Measurements from ENCODE around the gene PHOX2A.

Gene PHOX2A

DNA sequence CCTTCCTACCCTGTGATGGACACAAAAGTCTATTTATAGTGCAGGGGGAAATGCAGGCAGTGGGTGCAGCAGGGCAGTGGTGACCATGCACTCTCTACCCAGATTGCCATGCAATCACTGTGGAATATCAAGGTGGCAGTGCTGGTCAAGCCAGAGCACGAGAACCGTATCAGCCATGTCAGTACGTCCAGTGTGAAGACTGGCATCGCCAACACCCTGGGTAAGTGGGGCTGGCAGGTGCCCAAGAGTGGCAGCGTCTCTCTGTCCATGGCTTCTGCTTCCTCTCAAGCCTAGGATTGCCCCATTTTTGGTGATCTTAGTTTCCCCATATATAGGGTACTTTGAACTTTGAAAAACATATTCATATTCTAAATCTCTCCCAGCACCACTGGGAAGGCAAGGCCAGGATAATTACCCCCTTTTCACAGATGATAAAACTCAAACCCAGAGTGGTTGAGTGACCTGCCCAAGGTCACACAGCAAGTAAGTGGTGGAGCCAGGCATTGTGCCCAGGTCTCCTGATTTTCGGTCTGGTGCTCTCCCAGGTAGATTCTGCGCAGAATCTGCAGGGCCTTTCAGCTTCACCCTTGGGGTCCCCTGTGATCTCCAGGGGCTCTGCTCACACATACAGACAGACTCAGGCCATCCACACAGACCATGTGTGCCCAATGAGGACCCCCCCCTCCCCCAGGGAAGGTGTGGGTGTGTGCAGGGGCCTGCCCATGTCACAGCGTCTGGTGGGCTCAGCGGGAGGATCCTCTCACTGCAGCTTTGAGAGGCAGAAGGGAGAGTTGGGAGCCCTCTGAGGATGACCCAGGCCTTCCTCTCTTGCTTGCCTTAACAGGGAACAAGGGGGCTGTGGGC lies 12.3 kb downstream of the PHOX2A start:
- TF ChIP-seq POLR2AphosphoS5 (IDR thresholded peaks at IDR 0.05; ENCODE audit: low read depth, low read length) (no peak), SIN3A (IDR thresholded peaks at IDR 0.05; ENCODE audit: borderline replicate concordance, insufficient read depth, low read length) (no peak), FOXP2 (optimal IDR thresholded peaks at IDR 0.05; ENCODE audit: borderline replicate concordance, extremely low read depth, extremely low read length, insufficient read depth) (no peak), TAF1 (IDR thresholded peaks at IDR 0.05; ENCODE audit: borderline replicate concordance, insufficient read depth, low read length) (no peak)
- TF ChIP-seq, protein P1, sequence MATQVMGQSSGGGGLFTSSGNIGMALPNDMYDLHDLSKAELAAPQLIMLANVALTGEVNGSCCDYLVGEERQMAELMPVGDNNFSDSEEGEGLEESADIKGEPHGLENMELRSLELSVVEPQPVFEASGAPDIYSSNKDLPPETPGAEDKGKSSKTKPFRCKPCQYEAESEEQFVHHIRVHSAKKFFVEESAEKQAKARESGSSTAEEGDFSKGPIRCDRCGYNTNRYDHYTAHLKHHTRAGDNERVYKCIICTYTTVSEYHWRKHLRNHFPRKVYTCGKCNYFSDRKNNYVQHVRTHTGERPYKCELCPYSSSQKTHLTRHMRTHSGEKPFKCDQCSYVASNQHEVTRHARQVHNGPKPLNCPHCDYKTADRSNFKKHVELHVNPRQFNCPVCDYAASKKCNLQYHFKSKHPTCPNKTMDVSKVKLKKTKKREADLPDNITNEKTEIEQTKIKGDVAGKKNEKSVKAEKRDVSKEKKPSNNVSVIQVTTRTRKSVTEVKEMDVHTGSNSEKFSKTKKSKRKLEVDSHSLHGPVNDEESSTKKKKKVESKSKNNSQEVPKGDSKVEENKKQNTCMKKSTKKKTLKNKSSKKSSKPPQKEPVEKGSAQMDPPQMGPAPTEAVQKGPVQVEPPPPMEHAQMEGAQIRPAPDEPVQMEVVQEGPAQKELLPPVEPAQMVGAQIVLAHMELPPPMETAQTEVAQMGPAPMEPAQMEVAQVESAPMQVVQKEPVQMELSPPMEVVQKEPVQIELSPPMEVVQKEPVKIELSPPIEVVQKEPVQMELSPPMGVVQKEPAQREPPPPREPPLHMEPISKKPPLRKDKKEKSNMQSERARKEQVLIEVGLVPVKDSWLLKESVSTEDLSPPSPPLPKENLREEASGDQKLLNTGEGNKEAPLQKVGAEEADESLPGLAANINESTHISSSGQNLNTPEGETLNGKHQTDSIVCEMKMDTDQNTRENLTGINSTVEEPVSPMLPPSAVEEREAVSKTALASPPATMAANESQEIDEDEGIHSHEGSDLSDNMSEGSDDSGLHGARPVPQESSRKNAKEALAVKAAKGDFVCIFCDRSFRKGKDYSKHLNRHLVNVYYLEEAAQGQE (IDR thresholded peaks at IDR 0.05; ENCODE audit: insufficient read depth in 1 of 2, low read depth in 2 of 2, low read length in 2 of 2): no peak

DNA sequence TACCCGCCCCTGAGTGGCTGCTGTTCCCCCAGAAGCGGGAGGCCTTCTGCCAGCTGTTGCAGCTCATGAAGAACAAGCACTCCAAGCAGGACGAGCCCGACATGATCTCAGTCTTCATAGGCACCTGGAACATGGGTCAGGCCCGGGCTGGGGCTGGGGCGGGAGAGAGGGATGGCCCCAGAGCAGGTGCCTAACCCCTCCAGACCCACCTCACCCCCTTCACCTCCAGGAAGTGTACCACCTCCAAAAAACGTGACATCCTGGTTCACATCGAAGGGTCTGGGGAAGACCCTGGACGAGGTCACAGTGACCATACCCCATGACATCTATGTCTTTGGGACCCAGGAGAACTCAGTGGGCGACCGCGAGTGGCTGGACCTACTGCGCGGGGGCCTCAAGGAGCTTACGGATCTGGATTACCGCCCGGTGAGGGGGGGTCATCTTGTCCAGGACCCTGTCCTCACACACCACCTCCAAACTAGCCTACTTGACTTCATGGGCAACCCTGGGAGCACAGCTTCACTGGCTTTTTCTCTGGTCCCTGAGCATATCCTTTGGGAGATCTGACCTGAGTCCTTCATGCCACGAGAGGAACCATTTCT lies 13.1 kb downstream of the PHOX2A start:
- TF ChIP-seq POLR2AphosphoS5 (IDR thresholded peaks at IDR 0.05; ENCODE audit: low read depth, low read length): no peak

DNA sequence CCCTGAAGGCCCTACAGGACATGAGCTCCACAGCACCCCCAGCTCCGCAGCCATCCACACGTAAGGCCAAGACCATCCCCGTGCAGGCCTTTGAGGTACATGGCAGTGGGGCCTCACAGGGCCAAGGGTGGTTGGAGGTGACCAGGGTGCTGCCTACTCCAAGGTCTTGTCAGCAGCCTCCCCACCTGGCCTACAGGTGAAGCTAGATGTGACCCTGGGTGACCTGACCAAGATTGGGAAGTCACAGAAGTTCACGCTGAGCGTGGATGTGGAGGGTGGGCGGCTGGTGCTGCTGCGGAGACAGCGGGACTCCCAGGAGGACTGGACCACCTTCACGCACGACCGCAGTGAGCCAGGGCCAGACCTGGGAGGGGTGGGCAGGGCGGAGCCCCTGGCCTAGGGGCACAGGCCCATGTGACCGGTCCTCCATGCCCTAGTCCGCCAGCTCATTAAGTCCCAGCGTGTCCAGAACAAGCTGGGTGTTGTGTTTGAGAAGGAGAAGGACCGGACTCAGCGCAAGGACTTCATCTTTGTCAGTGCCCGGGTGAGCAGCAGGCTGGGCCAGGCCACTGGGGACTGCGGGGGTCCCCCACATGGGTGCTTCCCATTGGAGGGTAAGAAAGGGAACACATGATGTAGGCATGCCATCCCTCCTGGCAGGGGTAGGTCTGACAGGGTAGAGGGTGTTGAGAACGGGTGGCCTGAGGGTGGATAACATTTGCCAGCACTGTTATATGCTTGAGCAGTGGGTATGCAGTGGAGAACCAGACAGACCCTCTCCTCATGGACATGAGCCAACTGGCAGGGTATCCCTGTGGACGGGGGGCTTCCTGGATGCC lies 13.8 kb downstream of the PHOX2A start:
- TF ChIP-seq FOXP2 (optimal IDR thresholded peaks at IDR 0.05; ENCODE audit: borderline replicate concordance, extremely low read depth, extremely low read length, insufficient read depth): no peak
- TF ChIP-seq TAF1 (IDR thresholded peaks at IDR 0.05; ENCODE audit: borderline replicate concordance, insufficient read depth, low read length): no peak
- TF ChIP-seq POLR2AphosphoS5 (IDR thresholded peaks at IDR 0.05; ENCODE audit: low read depth, low read length): no peak
- no peak for TF ChIP-seq SIN3A (IDR thresholded peaks at IDR 0.05; ENCODE audit: borderline replicate concordance, insufficient read depth, low read length)
- TF ChIP-seq, protein P1 (IDR thresholded peaks at IDR 0.05; ENCODE audit: insufficient read depth in 1 of 2, low read depth in 2 of 2, low read length in 2 of 2): no peak

DNA sequence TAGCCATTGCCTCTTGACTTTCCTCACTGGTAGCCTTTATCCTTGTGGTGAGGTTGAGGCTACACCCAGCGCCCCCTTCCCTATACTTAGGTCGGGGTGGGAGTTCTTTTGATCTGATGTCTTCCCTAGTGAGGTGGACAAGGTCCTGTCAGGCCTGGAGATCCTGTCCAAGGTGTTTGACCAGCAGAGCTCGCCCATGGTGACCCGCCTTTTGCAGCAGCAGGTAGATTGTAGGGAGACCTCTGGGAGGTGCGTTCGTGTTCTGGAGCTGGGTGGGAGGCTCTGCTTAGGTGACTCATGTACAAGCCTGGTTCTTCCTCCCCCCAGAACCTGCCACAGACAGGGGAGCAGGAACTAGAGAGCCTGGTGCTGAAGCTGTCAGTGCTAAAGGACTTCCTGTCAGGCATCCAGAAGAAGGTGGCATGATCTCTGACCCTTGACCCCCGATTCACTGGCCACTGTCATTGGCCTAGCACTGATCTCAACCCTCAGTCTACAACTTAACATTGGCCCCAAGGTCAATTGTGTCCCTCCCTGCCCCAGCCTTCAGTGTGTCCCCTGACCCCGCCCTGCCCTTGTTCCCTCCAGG lies 14.5 kb downstream of the PHOX2A start:
- no peak for TF ChIP-seq TAF1 (IDR thresholded peaks at IDR 0.05; ENCODE audit: borderline replicate concordance, insufficient read depth, low read length)
- no peak for TF ChIP-seq POLR2AphosphoS5 (IDR thresholded peaks at IDR 0.05; ENCODE audit: low read depth, low read length)
- no peak for TF ChIP-seq SIN3A (IDR thresholded peaks at IDR 0.05; ENCODE audit: borderline replicate concordance, insufficient read depth, low read length)

DNA sequence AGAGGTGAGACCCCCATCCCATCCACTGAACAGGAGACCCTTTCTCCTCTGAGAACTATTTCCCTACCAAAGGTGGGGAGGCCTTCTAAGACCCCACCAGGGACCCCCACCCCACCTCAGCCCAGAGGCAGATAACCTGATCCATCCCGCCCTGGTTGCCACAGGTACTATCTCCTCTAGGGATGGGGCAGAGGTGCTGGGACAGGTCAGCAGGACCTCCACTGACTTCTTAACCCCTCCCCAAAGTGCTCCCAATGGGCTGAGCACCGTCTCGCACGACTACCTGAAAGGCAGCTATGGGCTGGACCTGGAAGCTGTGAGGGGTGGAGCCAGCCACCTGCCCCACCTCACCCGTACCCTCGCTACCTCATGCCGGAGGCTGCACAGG lies 15.1 kb downstream of the PHOX2A start:
- TF ChIP-seq POLR2AphosphoS5 (IDR thresholded peaks at IDR 0.05; ENCODE audit: low read depth, low read length): no peak
- TF ChIP-seq TAF1 (IDR thresholded peaks at IDR 0.05; ENCODE audit: borderline replicate concordance, insufficient read depth, low read length): no peak

DNA sequence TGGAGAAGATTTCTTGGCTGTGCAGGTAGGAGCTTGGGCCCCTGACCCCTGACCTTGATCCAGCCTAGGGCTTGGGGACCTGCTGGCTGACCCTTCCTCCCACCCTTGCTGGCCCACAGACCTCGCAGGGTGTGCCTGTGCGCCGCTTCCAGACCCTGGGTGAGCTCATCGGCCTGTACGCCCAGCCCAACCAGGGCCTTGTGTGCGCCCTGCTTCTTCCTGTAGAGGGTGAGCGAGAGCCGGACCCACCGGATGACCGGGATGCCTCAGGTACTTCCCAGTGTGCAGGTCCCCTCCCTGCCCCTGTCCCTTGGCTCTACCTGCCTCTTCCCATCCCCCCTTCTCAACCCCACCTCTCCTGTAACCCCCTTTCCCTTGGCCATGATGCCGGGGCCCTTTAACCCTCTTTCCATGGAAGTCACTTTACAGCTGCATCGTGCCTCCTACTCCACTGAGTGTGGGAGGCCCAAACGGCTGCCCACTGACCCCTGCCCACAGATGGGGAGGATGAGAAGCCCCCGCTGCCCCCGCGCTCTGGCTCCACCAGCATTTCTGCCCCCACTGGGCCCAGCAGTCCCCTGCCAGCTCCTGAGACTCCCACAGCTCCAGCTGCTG lies 15.6 kb downstream of the PHOX2A start:
- TF ChIP-seq, protein P1 (IDR thresholded peaks at IDR 0.05; ENCODE audit: insufficient read depth in 1 of 2, low read depth in 2 of 2, low read length in 2 of 2): no peak
- TF ChIP-seq FOXP2 (optimal IDR thresholded peaks at IDR 0.05; ENCODE audit: borderline replicate concordance, extremely low read depth, extremely low read length, insufficient read depth) (no peak), POLR2AphosphoS5 (IDR thresholded peaks at IDR 0.05; ENCODE audit: low read depth, low read length) (no peak), TAF1 (IDR thresholded peaks at IDR 0.05; ENCODE audit: borderline replicate concordance, insufficient read depth, low read length) (no peak), SIN3A (IDR thresholded peaks at IDR 0.05; ENCODE audit: borderline replicate concordance, insufficient read depth, low read length) (no peak)
